SKM-1 (cell line): Measurements from ENCODE around the gene JMJD1C.
A peak's percentile ranks its signal among the peaks of the same experiment; 100 is the strongest.
"Not testable (repeated sequence)": the region's sequence is repeated elsewhere in the genome, so short reads cannot be mapped to it uniquely, and the experiment has no call there.

Source experiments
- DNase-seq: peaks from one replicate; lab custom pipeline; 2025; ENCODE audit not compliant: unreplicated experiment; lab: John Stamatoyannopoulos, UW

The JMJD1C gene

GRCh38 chr10:63236113-63236935 is 229.5 kb downstream of the JMJD1C start:
- peak; percentile 58 for DNase-seq

GRCh38 chr10:63235136-63235535 is 230.6 kb downstream of the JMJD1C start:
- not testable (repeated sequence) for DNase-seq

- DNase-seq = no peak
These were observed 236.6 kb downstream of the JMJD1C start for GRCh38 chr10:63229161-63229560.

- no peak for DNase-seq
These were observed 237.5 kb downstream of the JMJD1C start for GRCh38 chr10:63228237-63228636.

GRCh38 chr10:63227207-63227895 is 238.4 kb downstream of the JMJD1C start:
- no peak for DNase-seq

GRCh38 chr10:63224241-63224640 is 241.5 kb downstream of the JMJD1C start:
- DNase-seq = no peak

GRCh38 chr10:63221950-63222349 is 243.8 kb downstream of the JMJD1C start:
- no peak for DNase-seq

- DNase-seq = no peak
These were observed 246.0 kb downstream of the JMJD1C start for GRCh38 chr10:63219749-63220148.

- peak; percentile 24 for DNase-seq
These were observed 248.6 kb downstream of the JMJD1C start for GRCh38 chr10:63217120-63217605.

- no peak for DNase-seq
These were observed 251.2 kb downstream of the JMJD1C start for GRCh38 chr10:63214571-63214970.

- DNase-seq = no peak
These were observed 252.3 kb downstream of the JMJD1C start for GRCh38 chr10:63213489-63213888.

- no peak for DNase-seq
These were observed 255.1 kb downstream of the JMJD1C start for GRCh38 chr10:63210611-63211196.

GRCh38 chr10:63209705-63210104 is 256.1 kb downstream of the JMJD1C start:
- no peak for DNase-seq

GRCh38 chr10:63208986-63209385 is 256.8 kb downstream of the JMJD1C start:
- DNase-seq = no peak

- DNase-seq = no peak
These were observed 258.6 kb downstream of the JMJD1C start for GRCh38 chr10:63206997-63207811.

- DNase-seq = no peak
These were observed 259.2 kb downstream of the JMJD1C start for GRCh38 chr10:63206576-63206975.

- DNase-seq = no peak
These were observed 260.4 kb downstream of the JMJD1C start for GRCh38 chr10:63205421-63205820.

- DNase-seq = no peak
These were observed 260.9 kb downstream of the JMJD1C start for GRCh38 chr10:63204667-63205391.

- DNase-seq = no peak
These were observed 264.7 kb downstream of the JMJD1C start for GRCh38 chr10:63201118-63201517.

- no peak for DNase-seq
These were observed 265.3 kb downstream of the JMJD1C start for GRCh38 chr10:63200431-63200830.
